Vagina (tissue), 2 donors: ENCODE results near the gene TMEM14B. TPM values are rescaled to one million over a fixed set of nuclear protein-coding genes. Genes with fewer than 3 reads are reported as not detected.

Source experiments
- DNase-seq, 2 donors: peaks; one replicate each; pipeline ENCODE4 v3.0.0-alpha.2; 2017; ENCODE audit errors: extremely low spot score in 2 of 2
- H3K27ac ChIP-seq: fragments of 200-600 bp; sonication (generic); one replicate; pipeline ENCODE4 v1.5.1; 2019
- H3K27me3 ChIP-seq: fragments of 200-600 bp; sonication (generic); one replicate; pipeline ENCODE4 v1.5.1; 2019
- H3K36me3 ChIP-seq, 2 donors: fragments of 200-600 bp; sonication (generic); one replicate each; pipeline ENCODE4 v1.5.1; 2017 to 2019
- H3K4me1 ChIP-seq: fragments of 200-600 bp; sonication (generic); one replicate; pipeline ENCODE4 v1.5.1; 2019
- H3K4me3 ChIP-seq, 2 donors: fragments of 200-600 bp; sonication (generic); 1 replicate in 1 of 2; 2 replicates in 1 of 2; pipeline ENCODE4 v1.5.1; 2016 to 2019
- H3K9me3 ChIP-seq: fragments of 200-600 bp; sonication (generic); one replicate; pipeline ENCODE4 v1.5.1; 2019
- CTCF ChIP-seq, 3 experiments: fragments of 450-650 bp in 2 of 3; fragments of 200-600 bp in 1 of 3; sonication (generic) in 1 of 3; IDR thresholded peaks; one replicate each; pipeline ENCODE4 v1.5.1; 2017 to 2019; ENCODE audit warnings: antibody characterized with exemption in 3 of 3, mild to moderate bottlenecking in 2 of 3, moderate library complexity in 2 of 3
- POLR2A ChIP-seq, 2 donors: fragments of 450-650 bp; IDR thresholded peaks; one replicate each; pipeline ENCODE4 v1.6.1; 2017; ENCODE audit warnings: antibody characterized with exemption in 2 of 2, mild to moderate bottlenecking in 2 of 2, moderate library complexity in 2 of 2
- POLR2AphosphoS5 ChIP-seq, 2 donors: sonication (generic); formaldehyde crosslinking; IDR thresholded peaks; one replicate each; pipeline ENCODE4 v1.9.0; 2017; ENCODE audit warnings: antibody characterized with exemption in 2 of 2, mild to moderate bottlenecking in 2 of 2, low read depth in 1 of 2; ENCODE audit not compliant: insufficient read depth in 1 of 2
- intact Hi-C: fragments of 100-400 bp; cut with DNase I; formaldehyde crosslinking; loops from one replicate; pipeline ENCODE4 v1.15.1; 2023
- total RNA-seq: library from RNA; depleted of rRNA; stranded (reverse); fragments of >200 nt; gene quantifications from one replicate; pipeline ENCODE4 v1.2.3, GENCODE V29; 2016

Gene TMEM14B
- total RNA-seq, 1 donor from 2014 or later = 40.5 TPM

GRCh38 chr6:10759312-10759839 lies 11.8 kb downstream of the TMEM14B start:
- Histone ChIP-seq H3K9me3 (no peaks in the 10 kb centered on the region), H3K27me3 (no peaks in the 10 kb centered on the region), H3K36me3 (peaks cover 0 to 24% of the 10 kb centered on the region in 2 donors), H3K4me1 (no peaks in the 10 kb centered on the region), H3K4me3 (no peak overlapping the region), H3K27ac (no peak overlapping the region)
- intact Hi-C loops = no loop called here
- TF ChIP-seq POLR2A (IDR thresholded peaks at IDR 0.05) = no peak
- peak in 1 of 3 experiments; percentile 15 for TF ChIP-seq CTCF (IDR thresholded peaks at IDR 0.05)
- no peak for TF ChIP-seq POLR2AphosphoS5 (IDR thresholded peaks at IDR 0.05; ENCODE audit: insufficient read depth in 1 of 2, low read depth in 1 of 2)
- DNase-seq = no peak

- Histone ChIP-seq H3K4me1 (no peaks in the 10 kb centered on the region), H3K9me3 (no peaks in the 10 kb centered on the region), H3K36me3 (peaks cover 0 to 23% of the 10 kb centered on the region in 2 donors), H3K4me3 (no peak overlapping the region), H3K27me3 (no peaks in the 10 kb centered on the region), H3K27ac (no peak overlapping the region)
- intact Hi-C loops = no loop called here
- TF ChIP-seq POLR2A (IDR thresholded peaks at IDR 0.05) (no peak), POLR2AphosphoS5 (IDR thresholded peaks at IDR 0.05; ENCODE audit: insufficient read depth in 1 of 2, low read depth in 1 of 2) (no peak), CTCF (IDR thresholded peaks at IDR 0.05) (no peak)
- no peak for DNase-seq
These were observed 12.3 kb downstream of the TMEM14B start for GRCh38 chr6:10759884-10760329.

DNA sequence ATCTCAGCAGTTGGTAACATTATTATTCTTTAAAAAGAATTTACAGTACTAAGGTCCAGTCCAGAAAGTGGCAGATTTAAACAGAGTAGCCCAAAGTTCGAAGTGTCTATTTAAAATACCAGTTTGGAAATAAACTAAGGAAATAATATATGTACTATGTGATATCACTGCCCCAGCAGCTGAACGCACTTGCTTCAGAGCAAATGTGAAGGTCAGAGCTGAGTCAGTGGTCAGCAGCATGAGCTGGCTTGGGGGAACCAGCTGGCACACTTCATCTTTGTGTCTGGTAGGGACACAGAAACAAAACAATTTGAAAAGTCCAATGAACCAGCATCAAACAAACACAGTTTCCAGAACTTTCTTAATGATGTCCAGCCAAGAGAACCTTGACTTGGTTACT lies 15.4 kb downstream of the TMEM14B start:
- no peak overlapping the region for H3K4me3 ChIP-seq
- peaks cover 0 to 2% of the 10 kb centered on the region in 2 donors for H3K36me3 ChIP-seq
- no peak overlapping the region for H3K27ac ChIP-seq
- no peak for DNase-seq
- H3K4me1 ChIP-seq = no peaks in the 10 kb centered on the region
- no peaks in the 10 kb centered on the region for H3K27me3 ChIP-seq
- TF ChIP-seq POLR2AphosphoS5 (IDR thresholded peaks at IDR 0.05; ENCODE audit: insufficient read depth in 1 of 2, low read depth in 1 of 2) (no peak), POLR2A (IDR thresholded peaks at IDR 0.05) (no peak), CTCF (IDR thresholded peaks at IDR 0.05) (no peak)
- H3K9me3 ChIP-seq = no peaks in the 10 kb centered on the region
- intact Hi-C loops = no loop called here

DNA sequence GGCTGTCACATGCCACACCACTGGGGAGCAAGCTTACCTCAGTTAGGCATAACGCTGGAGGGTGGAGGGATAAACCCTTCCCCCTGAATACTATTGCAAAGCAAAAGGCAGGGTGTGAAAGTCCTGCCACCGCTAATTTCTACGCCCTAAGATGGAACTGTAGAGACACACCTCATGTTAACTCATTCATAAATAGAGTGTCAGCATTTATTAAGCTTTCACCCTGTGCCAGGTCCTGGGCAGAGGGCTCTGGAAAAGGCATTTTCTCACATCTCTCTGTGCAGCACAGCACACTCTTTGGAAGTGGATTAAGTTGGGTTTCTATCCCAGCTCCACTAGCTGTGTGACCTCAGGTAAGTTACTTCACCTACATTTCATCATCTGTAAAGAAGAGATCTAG lies 21.8 kb downstream of the TMEM14B start:
- intact Hi-C loops = no loop called here
- TF ChIP-seq POLR2A (IDR thresholded peaks at IDR 0.05) = no peak
- no peak for TF ChIP-seq POLR2AphosphoS5 (IDR thresholded peaks at IDR 0.05; ENCODE audit: insufficient read depth in 1 of 2, low read depth in 1 of 2)
- no peak for TF ChIP-seq CTCF (IDR thresholded peaks at IDR 0.05)
- Histone ChIP-seq H3K4me3 (no peak overlapping the region), H3K36me3 (peaks cover 0 to 7% of the 10 kb centered on the region in 2 donors), H3K4me1 (no peaks in the 10 kb centered on the region), H3K27ac (no peak overlapping the region), H3K27me3 (no peaks in the 10 kb centered on the region), H3K9me3 (no peaks in the 10 kb centered on the region)
- no peak for DNase-seq

DNA sequence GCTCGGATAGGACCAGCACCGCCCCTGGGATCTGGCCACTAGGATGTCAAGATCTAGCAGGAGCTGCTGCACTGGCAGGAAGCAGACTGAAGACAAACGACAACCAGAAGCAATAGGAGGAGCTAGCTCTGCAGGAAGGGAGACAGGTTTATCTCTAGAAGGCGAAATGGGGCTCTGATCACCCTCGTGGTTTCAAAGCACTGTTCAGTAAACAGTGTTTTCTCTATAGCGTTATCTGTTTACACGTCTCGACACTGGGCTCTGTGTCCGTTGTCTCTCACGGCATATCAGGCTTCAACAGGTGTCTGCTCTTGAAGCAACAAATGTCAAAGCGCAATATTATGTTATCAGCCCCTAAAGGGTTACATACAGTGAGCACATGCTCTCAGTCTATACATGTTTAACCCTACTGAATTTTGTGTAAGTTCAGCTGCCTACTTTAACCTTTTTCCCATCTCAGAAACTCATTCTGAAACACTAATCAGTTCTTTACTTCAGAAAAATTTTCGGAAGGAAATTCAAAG lies 23.8 kb downstream of the TMEM14B start:
- intact Hi-C loops = no loop called here
- H3K36me3 ChIP-seq = peaks cover 0 to 12% of the 10 kb centered on the region in 2 donors
- no peak for TF ChIP-seq CTCF (IDR thresholded peaks at IDR 0.05)
- no peak for TF ChIP-seq POLR2A (IDR thresholded peaks at IDR 0.05)
- no peak for TF ChIP-seq POLR2AphosphoS5 (IDR thresholded peaks at IDR 0.05; ENCODE audit: insufficient read depth in 1 of 2, low read depth in 1 of 2)
- no peak overlapping the region for H3K27ac ChIP-seq
- no peaks in the 10 kb centered on the region for H3K9me3 ChIP-seq
- DNase-seq = no peak
- H3K4me3 ChIP-seq = no peak overlapping the region
- no peaks in the 10 kb centered on the region for H3K27me3 ChIP-seq
- H3K4me1 ChIP-seq = no peaks in the 10 kb centered on the region
